HFFc6 (cell line): Measurements from ENCODE around the gene STAB2. TPM values are rescaled to one million over a fixed set of nuclear protein-coding genes. Genes with fewer than 3 reads are reported as not detected.

ENCODE experiments used
- DNase-seq: peaks from one replicate; pipeline ENCODE4 v3.0.0-alpha.2; 2018
- H3K27ac Mint-ChIP-seq: 2 replicates; pipeline ENCODE4 v1.8.0; 2020; ENCODE audit warnings: mild to moderate bottlenecking, mixed read lengths
- H3K27me3 Mint-ChIP-seq: 2 replicates; pipeline ENCODE4 v1.8.0; 2021; ENCODE audit warnings: mild to moderate bottlenecking, moderate library complexity, mixed read lengths; ENCODE audit not compliant: insufficient read depth
- H3K36me3 Mint-ChIP-seq: 2 replicates; pipeline ENCODE4 v1.8.0; 2021; ENCODE audit warnings: low read depth, mixed read lengths
- H3K4me1 Mint-ChIP-seq: 2 replicates; pipeline ENCODE4 v1.8.0; 2020; ENCODE audit warnings: low read depth, mixed read lengths
- H3K4me3 Mint-ChIP-seq: 2 replicates; pipeline ENCODE4 v1.8.0; 2020; ENCODE audit warnings: mild to moderate bottlenecking, moderate library complexity, mixed read lengths
- H3K9me3 Mint-ChIP-seq: 2 replicates; pipeline ENCODE4 v1.8.0; 2020; ENCODE audit warnings: mild to moderate bottlenecking, mixed read lengths
- CTCF ChIP-seq: fragments of 200-600 bp; sonication (generic); IDR thresholded peaks from 2 replicates; pipeline ENCODE4 v1.5.0; 2021; ENCODE audit warnings: antibody characterized with exemption, mild to moderate bottlenecking
- total RNA-seq, 6 experiments: library from RNA; stranded (reverse); fragmentation: NEBNext Ultra II Directional; extraction: Animal tissue kit (Norgen Biotek cat#: 25700); gene quantifications; 2 replicates in 1 of 6; 3 replicates in 5 of 6; pipeline ENCODE4 v1.2.3, GENCODE V29; 2021

Gene STAB2
- total RNA-seq, 6 experiments from 2014 or later: not detected

DNA sequence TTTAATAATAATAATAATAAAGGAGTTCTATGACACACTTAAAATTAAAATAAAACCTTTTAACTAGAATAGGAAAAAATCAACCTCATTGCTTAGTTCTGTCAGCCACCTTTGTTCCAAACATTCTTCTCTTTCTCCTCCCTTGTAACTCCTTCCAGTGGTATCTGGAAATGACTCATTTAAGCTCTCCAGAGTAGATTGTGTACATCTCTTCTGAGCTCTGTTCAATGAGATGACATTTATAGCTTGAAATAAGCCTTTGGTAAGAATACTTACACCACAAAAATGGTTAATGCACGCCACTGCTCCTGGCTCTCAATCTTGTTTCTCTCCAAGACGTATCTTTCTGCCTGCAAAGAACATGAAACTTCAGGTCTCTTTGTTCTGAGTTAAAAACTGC is 70.3 kb downstream of the STAB2 start:
- peak; percentile 24 for DNase-seq
- Mint-ChIP-seq H3K27ac (no peak overlapping the region), H3K27me3 (peaks cover 24% of the 10 kb centered on the region; the same call in 1 of the 2 replicates), H3K4me3 (no peak overlapping the region), H3K36me3 (no peaks in the 10 kb centered on the region), H3K9me3 (no peaks in the 10 kb centered on the region; the same call in 1 of the 2 replicates), H3K4me1 (0 out of 2 replicates have a peak, but pooled peaks cover 5% of the 10 kb centered on the region)
- no peak for TF ChIP-seq CTCF

DNA sequence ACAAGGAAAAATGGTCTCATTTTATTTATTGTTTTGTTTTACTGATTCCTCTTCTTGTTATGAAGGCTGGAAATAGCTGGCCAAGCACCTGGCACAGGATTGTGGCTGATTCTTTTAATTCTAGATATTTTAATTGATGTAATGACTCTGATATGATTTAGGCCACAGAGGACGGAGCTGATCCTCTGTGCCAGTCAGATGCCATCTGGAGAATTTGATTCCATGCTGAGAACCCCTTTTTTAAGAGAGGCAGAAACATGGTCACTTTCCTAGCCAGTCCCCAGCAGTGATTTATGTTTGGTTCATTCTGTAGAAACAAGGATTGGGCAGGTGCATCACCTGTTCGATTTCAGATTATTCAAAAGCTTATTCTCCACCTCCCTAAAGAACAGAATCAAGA is 77.6 kb downstream of the STAB2 start:
- Mint-ChIP-seq H3K27ac (no peak overlapping the region), H3K4me1 (no peaks in the 10 kb centered on the region), H3K9me3 (no peaks in the 10 kb centered on the region), H3K36me3 (no peaks in the 10 kb centered on the region), H3K27me3 (peaks cover 16% of the 10 kb centered on the region), H3K4me3 (no peak overlapping the region)
- no peak for DNase-seq
- TF ChIP-seq CTCF: no peak

- TF ChIP-seq CTCF: no peak
- Mint-ChIP-seq H3K36me3 (no peaks in the 10 kb centered on the region), H3K27ac (no peak overlapping the region), H3K27me3 (peaks cover 14% of the 10 kb centered on the region), H3K9me3 (no peaks in the 10 kb centered on the region), H3K4me1 (no peaks in the 10 kb centered on the region), H3K4me3 (no peak overlapping the region)
- no peak for DNase-seq
Observed at GRCh38 chr12:103665971-103666370, 78.9 kb downstream of the STAB2 start.

- no peak for TF ChIP-seq CTCF
- H3K9me3 Mint-ChIP-seq: no peaks in the 10 kb centered on the region
- no peak overlapping the region for H3K4me3 Mint-ChIP-seq
- H3K27me3 Mint-ChIP-seq: peaks cover 10% of the 10 kb centered on the region
- H3K4me1 Mint-ChIP-seq: peaks cover 2% of the 10 kb centered on the region
- no peak for DNase-seq
- H3K27ac Mint-ChIP-seq: no peak overlapping the region
- no peaks in the 10 kb centered on the region for H3K36me3 Mint-ChIP-seq
Observed at GRCh38 chr12:103667125-103667524, 80.1 kb downstream of the STAB2 start.

- peaks cover 11% of the 10 kb centered on the region for H3K4me1 Mint-ChIP-seq
- no peak for TF ChIP-seq CTCF
- no peaks in the 10 kb centered on the region for H3K9me3 Mint-ChIP-seq
- no peaks in the 10 kb centered on the region for H3K36me3 Mint-ChIP-seq
- DNase-seq: no peak
- peaks cover 3% of the 10 kb centered on the region for H3K27me3 Mint-ChIP-seq
- no peak overlapping the region for H3K27ac Mint-ChIP-seq
- no peak overlapping the region for H3K4me3 Mint-ChIP-seq
Observed at GRCh38 chr12:103668520-103668919, 81.4 kb downstream of the STAB2 start.

DNA sequence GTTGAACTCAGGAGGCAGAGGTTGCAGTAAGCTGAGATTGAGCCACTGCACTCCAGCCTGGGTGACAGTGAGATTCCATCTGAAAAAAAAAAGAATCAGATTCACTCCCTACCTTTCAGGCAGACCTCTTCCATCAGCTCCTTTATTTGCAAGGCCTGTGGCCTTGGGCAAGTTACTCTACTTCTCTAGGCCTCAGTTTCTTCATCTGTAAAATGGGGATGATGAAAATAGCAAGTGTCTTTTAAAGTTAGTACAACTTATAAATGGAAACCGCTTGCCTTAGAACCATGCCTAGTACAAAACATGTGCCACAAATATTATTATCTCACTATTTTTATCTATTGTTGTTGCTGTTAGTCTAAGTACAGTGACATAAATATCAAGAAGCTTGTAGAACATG is 84.3 kb downstream of the STAB2 start:
- H3K4me1 Mint-ChIP-seq: peaks cover 11% of the 10 kb centered on the region
- H3K27ac Mint-ChIP-seq: no peak overlapping the region
- H3K27me3 Mint-ChIP-seq: peaks cover 6% of the 10 kb centered on the region
- no peak for DNase-seq
- no peaks in the 10 kb centered on the region for H3K36me3 Mint-ChIP-seq
- H3K9me3 Mint-ChIP-seq: no peaks in the 10 kb centered on the region
- no peak overlapping the region for H3K4me3 Mint-ChIP-seq
- no peak for TF ChIP-seq CTCF
